ENCODE measurements around the gene IL12A. TPM values are rescaled to one million over a fixed set of nuclear protein-coding genes. Genes with fewer than 3 reads are reported as not detected.

Gene IL12A
- total RNA-seq, 1 donor from 2014 or later, result not detected

DNA sequence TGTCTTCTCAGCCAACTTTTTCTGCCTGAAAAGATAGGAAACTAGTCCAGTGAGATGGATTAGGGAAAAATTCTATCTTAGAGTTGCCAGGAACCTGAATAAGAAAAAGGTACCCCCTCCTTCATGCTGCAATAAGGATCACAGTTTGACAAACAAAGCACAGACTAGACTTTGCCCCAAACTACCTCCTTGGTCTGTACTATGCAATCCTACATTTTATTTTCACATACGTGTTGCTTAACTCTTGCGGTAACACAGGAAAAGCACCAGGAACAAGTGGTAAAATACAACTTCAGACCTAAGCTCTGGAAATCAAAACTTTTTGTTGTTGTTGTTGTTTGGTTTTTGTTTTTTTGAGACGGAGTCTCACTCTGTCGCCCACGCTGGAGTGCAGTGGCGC lies 11.3 kb upstream of the IL12A start:
- TF ChIP-seq, protein P1, sequence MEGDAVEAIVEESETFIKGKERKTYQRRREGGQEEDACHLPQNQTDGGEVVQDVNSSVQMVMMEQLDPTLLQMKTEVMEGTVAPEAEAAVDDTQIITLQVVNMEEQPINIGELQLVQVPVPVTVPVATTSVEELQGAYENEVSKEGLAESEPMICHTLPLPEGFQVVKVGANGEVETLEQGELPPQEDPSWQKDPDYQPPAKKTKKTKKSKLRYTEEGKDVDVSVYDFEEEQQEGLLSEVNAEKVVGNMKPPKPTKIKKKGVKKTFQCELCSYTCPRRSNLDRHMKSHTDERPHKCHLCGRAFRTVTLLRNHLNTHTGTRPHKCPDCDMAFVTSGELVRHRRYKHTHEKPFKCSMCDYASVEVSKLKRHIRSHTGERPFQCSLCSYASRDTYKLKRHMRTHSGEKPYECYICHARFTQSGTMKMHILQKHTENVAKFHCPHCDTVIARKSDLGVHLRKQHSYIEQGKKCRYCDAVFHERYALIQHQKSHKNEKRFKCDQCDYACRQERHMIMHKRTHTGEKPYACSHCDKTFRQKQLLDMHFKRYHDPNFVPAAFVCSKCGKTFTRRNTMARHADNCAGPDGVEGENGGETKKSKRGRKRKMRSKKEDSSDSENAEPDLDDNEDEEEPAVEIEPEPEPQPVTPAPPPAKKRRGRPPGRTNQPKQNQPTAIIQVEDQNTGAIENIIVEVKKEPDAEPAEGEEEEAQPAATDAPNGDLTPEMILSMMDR (IDR thresholded peaks at IDR 0.05; ENCODE audit: partially characterized antibody, unreplicated experiment), result no peak
- no peak overlapping the region for H3K27ac Mint-ChIP-seq (ENCODE audit: unreplicated experiment)
- no peak overlapping the region for H3K4me3 Mint-ChIP-seq (ENCODE audit: unreplicated experiment)
- H3K9me3 Mint-ChIP-seq (ENCODE audit: unreplicated experiment), result no peaks in the 10 kb centered on the region
- no peak for DNase-seq
- H3K36me3 Mint-ChIP-seq (ENCODE audit: unreplicated experiment), result no peaks in the 10 kb centered on the region
- H3K27me3 Mint-ChIP-seq (ENCODE audit: unreplicated experiment), result no peaks in the 10 kb centered on the region
- no peaks in the 10 kb centered on the region for H3K4me1 Mint-ChIP-seq (ENCODE audit: low read depth, unreplicated experiment)

DNA sequence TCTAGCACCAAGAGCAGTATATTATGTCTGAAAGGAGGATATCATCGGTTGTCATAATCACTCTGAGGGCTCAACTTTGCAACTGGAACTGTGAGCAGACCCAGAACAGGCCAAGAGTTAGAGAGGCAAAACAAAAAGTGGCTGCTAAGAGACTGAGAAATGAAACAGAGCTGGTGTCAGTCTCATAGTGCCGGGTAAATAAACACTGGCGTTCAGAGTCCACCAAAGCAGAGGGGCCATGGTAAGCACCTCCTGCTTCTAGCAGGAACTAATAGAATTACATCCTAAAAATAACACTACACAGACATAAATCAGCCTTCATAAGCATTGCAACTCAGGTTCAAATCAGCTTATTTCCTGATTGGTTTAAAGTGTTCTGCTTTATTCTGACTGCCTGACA lies 10.3 kb upstream of the IL12A start:
- DNase-seq, result no peak
- H3K9me3 Mint-ChIP-seq (ENCODE audit: unreplicated experiment), result no peaks in the 10 kb centered on the region
- H3K4me3 Mint-ChIP-seq (ENCODE audit: unreplicated experiment), result no peak overlapping the region
- no peaks in the 10 kb centered on the region for H3K27me3 Mint-ChIP-seq (ENCODE audit: unreplicated experiment)
- H3K36me3 Mint-ChIP-seq (ENCODE audit: unreplicated experiment), result no peaks in the 10 kb centered on the region
- TF ChIP-seq, protein P1 (IDR thresholded peaks at IDR 0.05; ENCODE audit: partially characterized antibody, unreplicated experiment), result no peak
- H3K27ac Mint-ChIP-seq (ENCODE audit: unreplicated experiment), result no peak overlapping the region
- no peaks in the 10 kb centered on the region for H3K4me1 Mint-ChIP-seq (ENCODE audit: low read depth, unreplicated experiment)

DNA sequence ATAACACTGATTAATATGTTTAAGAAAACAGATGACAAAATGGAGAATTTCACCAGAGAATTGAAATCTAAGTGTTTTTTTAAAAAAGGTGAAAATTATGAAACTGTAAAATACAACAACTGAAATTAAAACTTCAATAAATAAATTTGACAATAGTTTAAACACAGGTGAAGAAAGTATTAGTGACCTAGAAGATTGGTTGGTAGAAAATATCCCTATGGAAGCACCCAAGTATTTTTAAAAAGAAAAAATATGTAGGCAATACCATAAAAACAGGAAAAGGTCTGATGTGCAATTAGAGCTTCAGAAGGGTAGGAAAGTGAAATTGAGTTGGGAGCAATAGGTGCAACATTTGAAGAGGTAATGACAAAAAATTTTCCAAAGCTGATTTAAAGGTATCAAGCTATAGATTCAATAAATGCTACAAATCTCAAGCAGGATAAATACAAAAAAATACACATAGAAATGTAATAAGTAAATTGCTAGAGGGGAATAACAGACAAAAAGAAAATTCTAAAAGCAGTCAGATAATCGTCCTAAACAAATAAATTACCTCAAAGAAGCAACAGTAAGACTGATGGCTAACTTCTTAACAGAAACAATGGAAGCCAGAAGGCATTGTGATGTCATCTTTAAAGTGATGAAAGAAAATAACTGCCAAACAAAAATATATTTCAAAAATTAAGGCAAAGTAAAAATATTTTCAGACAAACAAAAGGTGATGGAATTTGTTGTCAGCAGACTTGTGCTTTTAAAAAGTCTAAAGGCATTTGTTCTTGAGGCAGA lies 9.5 kb upstream of the IL12A start:
- no peaks in the 10 kb centered on the region for H3K27me3 Mint-ChIP-seq (ENCODE audit: unreplicated experiment)
- H3K4me3 Mint-ChIP-seq (ENCODE audit: unreplicated experiment), result no peak overlapping the region
- TF ChIP-seq, protein P1 (IDR thresholded peaks at IDR 0.05; ENCODE audit: partially characterized antibody, unreplicated experiment), result no peak
- no peaks in the 10 kb centered on the region for H3K4me1 Mint-ChIP-seq (ENCODE audit: low read depth, unreplicated experiment)
- no peak overlapping the region for H3K27ac Mint-ChIP-seq (ENCODE audit: unreplicated experiment)
- H3K9me3 Mint-ChIP-seq (ENCODE audit: unreplicated experiment), result no peaks in the 10 kb centered on the region
- no peaks in the 10 kb centered on the region for H3K36me3 Mint-ChIP-seq (ENCODE audit: unreplicated experiment)
- DNase-seq, result no peak

DNA sequence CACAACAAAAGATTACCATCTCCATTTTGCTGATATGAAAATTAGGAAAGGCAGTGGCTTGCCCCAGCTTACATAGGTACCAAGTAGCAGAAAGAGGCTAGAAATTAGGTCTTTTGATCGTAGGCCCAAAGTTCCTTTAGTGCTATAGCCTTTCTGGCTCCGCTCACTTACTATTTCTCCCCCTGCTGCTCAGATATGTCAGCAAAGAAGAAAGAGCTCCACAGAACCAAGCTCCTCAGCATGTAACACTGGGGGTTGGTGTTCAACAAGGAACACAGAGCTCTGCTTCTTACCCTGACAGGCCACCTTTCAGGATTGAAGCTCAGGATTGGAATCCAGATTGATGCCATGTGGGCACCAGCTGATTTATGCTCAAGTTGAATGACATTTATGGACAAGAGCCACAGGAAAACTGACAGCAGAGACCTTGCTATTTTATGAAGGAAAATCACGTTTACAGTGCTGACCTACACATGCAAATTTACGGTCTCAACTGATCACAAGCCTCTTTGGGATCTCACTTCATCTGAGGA lies 6.1 kb upstream of the IL12A start:
- H3K4me3 Mint-ChIP-seq (ENCODE audit: unreplicated experiment), result no peak overlapping the region
- H3K9me3 Mint-ChIP-seq (ENCODE audit: unreplicated experiment), result no peaks in the 10 kb centered on the region
- no peak overlapping the region for H3K27ac Mint-ChIP-seq (ENCODE audit: unreplicated experiment)
- H3K27me3 Mint-ChIP-seq (ENCODE audit: unreplicated experiment), result no peaks in the 10 kb centered on the region
- TF ChIP-seq, protein P1 (IDR thresholded peaks at IDR 0.05; ENCODE audit: partially characterized antibody, unreplicated experiment), result no peak
- no peak for DNase-seq
- no peaks in the 10 kb centered on the region for H3K36me3 Mint-ChIP-seq (ENCODE audit: unreplicated experiment)
- H3K4me1 Mint-ChIP-seq (ENCODE audit: low read depth, unreplicated experiment), result no peaks in the 10 kb centered on the region

DNA sequence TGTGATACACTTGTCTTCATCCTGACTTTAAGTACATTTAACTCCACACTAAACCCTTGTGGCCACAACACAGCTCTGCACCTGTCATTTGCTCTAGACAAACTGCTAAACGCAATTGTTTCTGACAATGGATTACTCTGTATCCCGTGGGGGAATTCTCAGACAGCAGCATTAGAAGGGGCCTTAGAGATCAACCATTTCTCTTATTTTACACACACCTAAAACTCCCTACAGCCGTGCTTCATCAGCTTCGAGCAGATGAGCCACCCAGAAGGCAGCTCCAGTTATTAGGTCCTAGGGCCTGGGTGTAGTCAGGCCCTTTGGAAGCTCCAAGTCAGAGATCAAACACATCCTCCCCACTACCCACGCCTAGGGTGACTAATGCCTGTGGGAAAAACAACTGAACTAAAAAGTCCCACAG lies 1.3 kb upstream of the IL12A start:
- Mint-ChIP-seq H3K27me3 (ENCODE audit: unreplicated experiment) (peaks cover 4% of the 10 kb centered on the region), H3K36me3 (ENCODE audit: unreplicated experiment) (no peaks in the 10 kb centered on the region), H3K4me1 (ENCODE audit: low read depth, unreplicated experiment) (no peaks in the 10 kb centered on the region), H3K9me3 (ENCODE audit: unreplicated experiment) (peaks cover 2% of the 10 kb centered on the region), H3K27ac (ENCODE audit: unreplicated experiment) (no peak overlapping the region), H3K4me3 (ENCODE audit: unreplicated experiment) (no peak overlapping the region)
- DNase-seq, result no peak
- TF ChIP-seq, protein P1 (IDR thresholded peaks at IDR 0.05; ENCODE audit: partially characterized antibody, unreplicated experiment), result no peak
